GM18873 (cell line): ENCODE results near the gene MYH16.
"Not testable (repeated sequence)": the region's sequence is repeated elsewhere in the genome, so short reads cannot be mapped to it uniquely, and the experiment has no call there.

Source experiments
- ATAC-seq: cut with Tn5 transposase; IDR thresholded peaks from one replicate; pipeline ENCODE4 v1.9.1; 2021; ENCODE audit warnings: mild to moderate bottlenecking, moderate library complexity, moderate number of reproducible peaks; ENCODE audit not compliant: unreplicated experiment, low FRiP score

MYH16 gene

GRCh38 chr7:99340659-99341058, 68.0 kb downstream of the MYH16 start:
- no peak for ATAC-seq

GRCh38 chr7:99344061-99344647, 71.5 kb downstream of the MYH16 start:
- no peak for ATAC-seq

- ATAC-seq, result not testable (repeated sequence)
Measured at GRCh38 chr7:99350641-99351040, 78.0 kb downstream of the MYH16 start.

GRCh38 chr7:99352247-99352646, 79.6 kb downstream of the MYH16 start:
- ATAC-seq, result no peak

GRCh38 chr7:99355098-99355497, 82.5 kb downstream of the MYH16 start:
- no peak for ATAC-seq

GRCh38 chr7:99357701-99358490, 85.3 kb downstream of the MYH16 start:
- ATAC-seq, result no peak

GRCh38 chr7:99358521-99358920, 85.9 kb downstream of the MYH16 start:
- ATAC-seq, result not testable (repeated sequence)

- ATAC-seq, result no peak
Measured at GRCh38 chr7:99359465-99360154, 87.0 kb downstream of the MYH16 start.
